Left ventricle myocardium inferior (tissue), 1 donor: Measurements from ENCODE around the gene PIP5K1C. TPM values are rescaled to one million over a fixed set of nuclear protein-coding genes. Genes with fewer than 3 reads are reported as not detected.
"Not testable (repeated sequence)": the region's sequence is repeated elsewhere in the genome, so short reads cannot be mapped to it uniquely, and the experiment has no call there.

ENCODE experiments used
- DNase-seq: peaks from one replicate; pipeline ENCODE4 v3.0.0-alpha.2; 2020
- H3K27ac ChIP-seq: fragments of 200-600 bp; replicated peaks from 2 replicates; pipeline ENCODE4 v1.8.0; 2021
- H3K27me3 ChIP-seq: fragments of 200-600 bp; 2 replicates; pipeline ENCODE4 v1.8.0; 2021; ENCODE audit warnings: low read depth
- H3K36me3 ChIP-seq: fragments of 200-600 bp; 2 replicates; pipeline ENCODE4 v1.8.0; 2021
- H3K4me1 ChIP-seq: fragments of 200-600 bp; 2 replicates; pipeline ENCODE4 v1.8.0; 2021
- H3K4me3 ChIP-seq: fragments of 200-600 bp; 2 replicates; pipeline ENCODE4 v1.8.0; 2021; ENCODE audit warnings: mild to moderate bottlenecking, moderate library complexity
- H3K9me3 ChIP-seq: fragments of 200-600 bp; replicated peaks from 2 replicates; pipeline ENCODE4 v1.8.0; 2021
- intact Hi-C: fragments of 100-400 bp; cut with micrococcal nuclease; formaldehyde crosslinking; loops from one replicate; pipeline ENCODE4 v1.11.0; 2022
- total RNA-seq: library from RNA; stranded (reverse); fragmentation: NEBNext Ultra II Directional; extraction: Animal tissue kit (Norgen Biotek cat#: 25700); gene quantifications from one replicate; pipeline ENCODE4 v1.2.1, GENCODE V29; 2021
- TF ChIP-seq, protein P1 (sequence below): fragments of 200-600 bp; IDR thresholded peaks from 2 replicates; pipeline ENCODE4 v1.8.0; 2021; ENCODE audit warnings: antibody characterized with exemption, mild to moderate bottlenecking, borderline replicate concordance
- donor health status: DM: no; HTN: yes; CAD: no; lungs with severe emphysema.

PIP5K1C gene
- total RNA-seq, 1 donor from 2014 or later, result 31.6 TPM

DNA sequence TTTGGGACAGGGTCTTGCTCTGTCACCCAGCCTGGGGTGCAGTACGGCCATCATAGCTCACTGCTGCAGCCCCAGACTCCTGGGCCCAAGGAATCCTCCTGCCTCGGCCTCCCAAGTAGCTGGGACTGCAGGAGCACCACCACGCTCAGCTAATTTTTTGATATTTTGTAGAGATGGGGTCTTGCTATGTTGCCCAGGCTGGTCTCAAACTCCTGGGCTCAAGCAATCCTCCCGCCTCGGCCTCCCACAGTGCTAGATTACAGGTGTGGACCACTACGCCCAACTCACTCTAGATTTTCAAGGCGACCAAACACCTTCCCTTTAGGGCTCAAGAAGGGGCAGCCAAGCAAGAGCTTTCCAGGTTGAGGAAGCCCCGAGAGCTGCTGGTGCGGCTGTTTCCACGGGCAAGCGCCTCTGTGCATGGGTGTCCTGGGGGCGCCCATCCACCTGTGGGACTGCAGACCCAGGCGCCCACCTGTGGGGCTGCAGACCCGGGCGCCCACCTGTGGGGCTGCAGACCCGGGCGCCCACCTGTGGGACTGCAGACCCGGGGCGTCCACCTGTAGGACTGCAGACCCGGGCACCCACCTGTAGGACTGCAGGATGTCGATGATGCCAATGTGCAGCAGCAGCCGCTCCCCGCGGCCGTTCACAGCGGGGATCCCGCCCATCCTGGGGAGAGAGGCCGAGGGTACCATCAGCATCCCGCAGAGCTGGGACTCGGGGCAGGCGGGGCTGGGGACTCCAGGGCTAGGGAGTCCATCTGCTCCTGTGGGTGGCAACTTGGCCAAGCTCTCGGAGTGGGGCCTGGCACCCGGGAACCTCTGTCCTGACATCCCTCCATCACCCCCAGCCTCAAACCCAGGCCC is 52.0 kb downstream of the PIP5K1C start:
- peaks cover 9% of the 10 kb centered on the region for H3K4me1 ChIP-seq

DNA sequence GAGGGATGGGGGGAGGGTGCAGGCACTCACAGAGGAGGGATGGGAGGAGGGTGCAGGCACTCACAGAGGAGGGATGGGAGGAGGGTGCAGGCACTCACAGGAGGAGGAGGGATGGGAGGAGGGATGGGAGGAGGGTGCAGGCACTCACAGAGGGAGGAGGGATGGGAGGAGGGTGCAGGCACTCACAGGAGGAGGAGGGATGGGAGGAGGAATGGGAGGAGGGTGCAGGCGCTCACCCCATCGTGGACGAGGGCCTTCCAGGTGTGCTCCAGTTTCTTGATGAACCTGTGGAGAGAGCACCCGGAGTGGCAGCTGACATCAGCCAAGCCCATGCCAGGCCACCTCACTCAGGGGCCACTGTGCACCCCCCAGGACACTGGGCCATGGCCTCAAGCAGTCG is 53.2 kb downstream of the PIP5K1C start:
- H3K27me3 ChIP-seq, H3K4me1 ChIP-seq, intact Hi-C loops, DNase-seq, H3K9me3 ChIP-seq, H3K4me3 ChIP-seq, H3K27ac ChIP-seq: not testable (repeated sequence)
- peaks cover 80% of the 10 kb centered on the region for H3K36me3 ChIP-seq

More for the DNA sequence above, 52.0 kb downstream of the PIP5K1C start:
- intact Hi-C loops, result no loop called here
- Histone ChIP-seq H3K9me3 (no peaks in the 10 kb centered on the region), H3K36me3 (peaks cover 80% of the 10 kb centered on the region), H3K27ac (no peak overlapping the region), H3K4me3 (no peak overlapping the region), H3K27me3 (no peaks in the 10 kb centered on the region)
- no peak for DNase-seq
- TF ChIP-seq, protein P1, sequence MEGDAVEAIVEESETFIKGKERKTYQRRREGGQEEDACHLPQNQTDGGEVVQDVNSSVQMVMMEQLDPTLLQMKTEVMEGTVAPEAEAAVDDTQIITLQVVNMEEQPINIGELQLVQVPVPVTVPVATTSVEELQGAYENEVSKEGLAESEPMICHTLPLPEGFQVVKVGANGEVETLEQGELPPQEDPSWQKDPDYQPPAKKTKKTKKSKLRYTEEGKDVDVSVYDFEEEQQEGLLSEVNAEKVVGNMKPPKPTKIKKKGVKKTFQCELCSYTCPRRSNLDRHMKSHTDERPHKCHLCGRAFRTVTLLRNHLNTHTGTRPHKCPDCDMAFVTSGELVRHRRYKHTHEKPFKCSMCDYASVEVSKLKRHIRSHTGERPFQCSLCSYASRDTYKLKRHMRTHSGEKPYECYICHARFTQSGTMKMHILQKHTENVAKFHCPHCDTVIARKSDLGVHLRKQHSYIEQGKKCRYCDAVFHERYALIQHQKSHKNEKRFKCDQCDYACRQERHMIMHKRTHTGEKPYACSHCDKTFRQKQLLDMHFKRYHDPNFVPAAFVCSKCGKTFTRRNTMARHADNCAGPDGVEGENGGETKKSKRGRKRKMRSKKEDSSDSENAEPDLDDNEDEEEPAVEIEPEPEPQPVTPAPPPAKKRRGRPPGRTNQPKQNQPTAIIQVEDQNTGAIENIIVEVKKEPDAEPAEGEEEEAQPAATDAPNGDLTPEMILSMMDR, result no peak

DNA sequence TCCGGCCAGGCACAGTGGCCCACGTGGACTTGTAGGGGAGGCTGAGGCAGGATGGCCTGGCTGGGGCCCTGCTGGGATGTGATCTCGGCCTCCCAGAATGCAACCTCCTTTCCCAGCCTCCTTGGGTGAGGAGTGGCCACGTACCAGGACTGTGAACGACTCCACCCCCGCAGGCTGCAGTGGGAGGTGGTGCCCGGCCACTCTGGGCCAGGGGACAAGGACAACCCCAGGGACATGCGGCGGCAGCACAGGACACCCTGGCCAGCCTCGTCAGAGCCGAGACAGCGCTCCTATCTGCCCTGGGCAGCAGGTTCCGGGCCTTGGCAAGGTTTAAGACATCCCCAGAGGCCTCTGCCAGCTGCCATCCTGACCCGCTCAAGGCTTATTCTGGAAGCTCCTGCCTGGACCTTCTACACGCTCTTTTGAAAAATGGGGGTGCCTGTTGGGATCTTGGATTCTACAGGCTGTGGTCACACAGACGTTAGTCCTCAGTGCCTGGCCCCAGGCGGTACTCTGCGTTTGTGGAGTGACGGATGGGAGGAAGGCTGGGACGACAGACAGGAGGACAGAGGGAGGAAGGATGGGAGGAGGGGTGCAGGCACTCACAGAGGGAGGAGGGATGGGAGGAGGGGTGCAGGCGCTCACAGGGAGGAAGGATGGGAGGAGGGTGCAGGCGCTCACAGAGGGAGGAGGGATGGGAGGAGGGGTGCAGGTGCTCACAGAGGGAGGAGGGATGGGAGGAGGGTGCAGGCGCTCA is 53.8 kb downstream of the PIP5K1C start:
- TF ChIP-seq, protein P1, result no peak
- intact Hi-C loops, result no loop called here
- no peaks in the 10 kb centered on the region for H3K27me3 ChIP-seq
- H3K4me3 ChIP-seq, result no peak overlapping the region
- no peaks in the 10 kb centered on the region for H3K9me3 ChIP-seq
- no peak overlapping the region for H3K27ac ChIP-seq
- H3K36me3 ChIP-seq, result peaks cover 80% of the 10 kb centered on the region
- DNase-seq, result no peak
- H3K4me1 ChIP-seq, result peaks cover 9% of the 10 kb centered on the region

DNA sequence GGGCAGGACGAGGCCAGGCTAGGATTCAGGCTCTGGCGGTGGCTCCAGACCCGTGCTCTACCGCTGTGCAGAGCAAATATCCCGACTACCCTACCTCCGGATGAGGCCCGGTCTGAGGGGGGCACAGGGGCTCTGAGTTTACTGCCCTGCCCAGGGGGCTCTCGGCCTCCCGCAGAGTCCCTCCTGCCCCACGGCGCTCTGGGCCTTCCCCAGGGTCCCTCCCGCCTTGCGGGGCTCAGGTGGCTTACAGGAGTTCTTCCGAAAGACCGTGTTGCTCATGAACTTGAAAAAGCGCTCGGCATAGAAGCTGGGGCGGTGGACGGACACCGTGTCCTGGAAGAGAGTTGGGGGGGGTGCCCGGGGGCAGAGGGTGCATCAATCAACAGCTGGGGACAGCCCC is 54.5 kb downstream of the PIP5K1C start:
- H3K9me3 ChIP-seq, result no peaks in the 10 kb centered on the region
- intact Hi-C loops, result no loop called here
- H3K4me3 ChIP-seq, result no peak overlapping the region
- H3K27ac ChIP-seq, result no peak overlapping the region
- peaks cover 9% of the 10 kb centered on the region for H3K4me1 ChIP-seq
- H3K27me3 ChIP-seq, result no peaks in the 10 kb centered on the region
- TF ChIP-seq, protein P1, result no peak
- no peak for DNase-seq
- H3K36me3 ChIP-seq, result peaks cover 79% of the 10 kb centered on the region

DNA sequence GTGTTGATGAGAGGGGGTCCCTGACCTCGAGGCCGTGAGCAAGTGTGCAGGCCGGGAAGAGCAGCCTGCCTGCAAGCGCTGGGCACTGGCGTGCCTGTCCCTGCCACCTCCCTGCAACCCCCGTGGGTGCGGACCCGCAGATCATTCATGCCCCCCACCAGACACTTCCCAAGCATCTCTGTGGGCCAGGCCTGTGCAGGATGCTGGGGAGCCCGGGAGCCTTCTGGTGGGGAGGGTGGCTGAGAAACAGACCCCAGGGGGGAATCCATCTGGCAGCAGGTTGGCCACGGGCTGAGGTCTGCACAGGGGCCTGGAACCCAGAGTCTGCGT is 55.2 kb downstream of the PIP5K1C start:
- no peaks in the 10 kb centered on the region for H3K9me3 ChIP-seq
- TF ChIP-seq, protein P1, result no peak
- DNase-seq, result no peak
- H3K27ac ChIP-seq, result no peak overlapping the region
- no peaks in the 10 kb centered on the region for H3K27me3 ChIP-seq
- intact Hi-C loops, result no loop called here
- H3K4me3 ChIP-seq, result no peak overlapping the region
- peaks cover 79% of the 10 kb centered on the region for H3K36me3 ChIP-seq
- H3K4me1 ChIP-seq, result peaks cover 9% of the 10 kb centered on the region
